GM04503 (cell line): ENCODE data around the gene PNKP.
"Not testable (repeated sequence)": the region's sequence is repeated elsewhere in the genome, so short reads cannot be mapped to it uniquely, and the experiment has no call there.

Experiments used
- DNase-seq: peaks from one replicate; pipeline ENCODE4 v3.0.0-alpha.2; 2012; ENCODE audit warnings: low read depth

The PNKP gene

DNA sequence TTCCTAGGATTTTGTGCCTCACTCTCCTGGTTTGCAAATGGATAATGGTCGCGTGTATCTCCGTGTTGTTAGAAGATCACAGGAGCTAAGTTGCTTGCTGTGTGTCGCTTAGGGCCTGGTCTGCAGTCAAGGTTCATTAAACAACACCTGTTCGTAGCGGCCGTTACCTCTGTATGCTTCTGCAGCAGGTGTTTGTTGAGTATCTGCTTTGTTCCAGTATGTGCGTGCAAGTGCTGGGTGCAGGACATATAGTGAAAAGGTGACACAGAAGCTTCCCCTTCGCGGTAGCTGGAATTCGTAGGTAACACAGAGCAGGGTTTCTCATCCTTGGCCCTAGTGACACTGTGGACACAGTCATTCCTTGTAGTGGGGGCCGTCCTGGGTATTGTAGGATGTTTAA, 43.9 kb downstream of the PNKP start:
- no peak for DNase-seq

DNA sequence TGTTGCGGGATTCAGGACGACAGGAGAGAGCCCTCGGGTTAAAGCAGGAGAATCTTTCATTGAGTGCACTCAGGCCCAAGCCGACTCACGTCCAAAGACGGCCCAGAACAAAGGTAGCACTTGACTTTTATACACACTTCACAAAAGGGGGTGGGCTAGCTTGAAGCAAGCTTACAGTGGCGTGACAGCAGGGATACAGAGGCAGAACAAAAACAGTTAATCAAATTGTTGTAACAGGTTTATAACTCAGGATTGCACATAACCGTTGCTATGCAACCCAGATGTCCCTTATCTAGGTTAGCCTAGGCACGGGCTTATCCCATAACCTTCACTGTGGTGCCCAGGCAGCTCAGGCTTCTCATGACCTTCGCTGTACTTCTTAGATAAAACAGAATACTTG, 47.3 kb downstream of the PNKP start:
- no peak for DNase-seq

DNA sequence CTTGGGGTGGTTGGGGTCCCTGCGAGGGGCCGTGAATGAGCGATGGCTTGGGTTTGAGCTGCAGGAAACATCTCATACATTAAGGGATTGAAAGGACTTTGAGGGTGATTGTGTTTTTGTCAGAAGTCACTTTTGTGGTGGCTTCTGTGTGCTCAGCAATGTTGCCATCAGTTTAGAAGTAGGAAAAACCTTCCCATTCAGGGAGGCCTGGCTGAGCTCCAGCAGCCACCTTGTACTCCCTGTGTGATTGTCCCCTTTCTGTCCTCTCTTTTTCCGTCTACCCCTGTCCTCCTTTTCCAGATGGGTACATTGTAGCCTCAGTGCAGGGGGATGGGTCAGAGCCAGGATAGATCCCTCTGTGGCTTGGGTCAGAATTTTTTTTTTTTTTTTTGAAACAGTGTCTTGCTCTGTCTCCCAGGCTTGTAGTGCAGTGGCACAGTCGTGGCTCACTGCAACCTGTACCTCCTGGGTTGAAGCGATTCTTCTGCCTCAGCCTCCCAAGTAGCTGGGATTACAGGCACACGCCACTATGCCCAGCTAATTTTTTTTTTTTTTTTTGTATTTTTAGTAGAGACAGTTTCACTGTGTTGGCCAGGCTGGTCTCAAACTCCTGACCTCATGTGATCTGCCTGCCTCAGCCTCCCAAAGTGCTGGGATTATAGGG, 47.8 kb downstream of the PNKP start:
- DNase-seq: not testable (repeated sequence)

DNA sequence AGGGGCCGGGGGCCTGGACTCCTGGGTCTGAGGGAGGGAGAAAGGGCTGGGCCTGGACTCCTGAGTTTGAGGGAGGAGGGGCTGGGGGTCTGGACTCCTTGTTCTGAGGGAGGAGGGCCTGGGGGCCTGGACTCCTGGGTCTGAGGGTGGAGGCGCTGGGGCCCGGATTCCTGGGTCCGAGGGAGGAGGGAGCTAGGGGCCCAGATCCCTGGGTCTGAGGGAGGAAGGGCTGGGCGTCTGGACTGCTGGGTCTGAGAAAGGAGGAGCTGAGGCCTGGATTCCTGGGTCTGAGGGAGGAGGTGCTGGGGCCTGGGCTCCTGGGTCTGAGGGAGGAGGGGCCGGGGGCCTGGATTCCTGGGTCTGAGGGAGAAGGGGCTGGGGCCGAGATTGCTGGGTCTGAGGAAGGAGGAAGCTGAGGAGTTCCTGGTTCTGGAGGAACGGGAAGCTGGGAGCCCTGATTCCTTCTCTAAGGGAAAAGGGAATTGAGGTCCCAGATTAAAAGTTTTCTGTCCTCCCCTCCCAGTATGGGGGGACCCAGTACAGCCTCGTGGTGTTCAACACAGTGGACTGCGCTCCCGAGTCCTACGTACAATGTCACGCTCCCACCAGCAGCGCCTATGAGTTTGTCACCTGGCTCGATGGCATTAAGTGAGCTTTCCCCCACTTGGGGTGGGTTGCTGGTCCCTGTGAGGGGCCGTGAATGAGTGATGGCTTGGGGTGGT, 48.6 kb downstream of the PNKP start:
- no peak for DNase-seq

DNA sequence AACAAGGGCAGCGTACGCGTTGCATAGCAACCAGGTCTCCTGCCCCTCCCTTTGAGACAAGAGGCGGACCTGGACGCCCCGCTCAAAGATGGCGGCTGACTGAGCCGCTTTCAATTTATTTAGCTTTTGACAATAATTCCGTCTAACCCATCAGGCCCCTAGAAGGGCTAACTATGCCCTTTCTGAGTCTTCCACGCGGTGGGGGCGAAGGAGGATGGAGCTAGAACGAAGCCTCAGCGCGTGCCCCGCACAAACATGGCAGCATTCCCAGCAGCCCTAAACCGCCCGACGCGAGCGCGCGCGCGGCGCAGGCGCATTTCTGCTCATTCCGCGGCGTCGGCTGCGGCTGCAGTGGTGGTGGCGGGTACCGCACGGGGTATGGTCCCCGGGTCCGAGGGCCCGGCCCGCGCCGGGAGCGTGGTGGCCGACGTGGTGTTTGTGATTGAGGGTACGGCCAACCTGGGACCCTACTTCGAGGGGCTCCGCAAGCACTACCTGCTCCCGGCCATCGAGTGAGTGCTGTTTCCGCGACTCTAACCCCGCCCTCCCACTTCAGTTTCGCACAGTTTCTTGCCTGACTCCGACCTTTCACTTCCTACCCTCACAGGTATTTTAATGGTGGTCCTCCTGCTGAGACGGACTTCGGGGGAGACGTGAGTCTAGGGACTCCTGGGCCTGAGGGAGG, 49.3 kb downstream of the PNKP start, which contains the start of gene MED25:
Gene MED25 (plus strand): TSS at position 326 of the 685 bp plus-strand sequence. CDS start 53 bp downstream, at position 379.
- peak; percentile 53 for DNase-seq

DNA sequence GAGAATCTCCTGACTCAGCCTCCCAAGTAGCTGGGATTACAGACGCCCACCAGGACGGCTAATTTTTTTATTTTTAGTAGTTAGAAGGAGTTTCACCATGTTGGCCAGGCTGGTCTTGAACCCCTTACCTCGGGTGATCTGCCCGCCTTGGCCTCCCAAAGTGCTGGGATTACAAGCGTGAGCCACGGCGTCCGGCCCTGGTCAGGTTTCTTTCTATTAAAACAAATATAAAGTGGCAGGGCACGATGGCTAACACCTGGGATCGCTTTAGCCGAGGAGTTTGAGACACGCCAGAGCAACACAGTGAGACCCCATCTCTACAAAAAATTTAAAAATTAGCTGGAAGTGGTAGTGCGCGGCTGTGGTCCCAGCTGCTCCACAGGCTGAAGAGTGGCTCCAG, 50.8 kb downstream of the PNKP start:
- no peak for DNase-seq

DNA sequence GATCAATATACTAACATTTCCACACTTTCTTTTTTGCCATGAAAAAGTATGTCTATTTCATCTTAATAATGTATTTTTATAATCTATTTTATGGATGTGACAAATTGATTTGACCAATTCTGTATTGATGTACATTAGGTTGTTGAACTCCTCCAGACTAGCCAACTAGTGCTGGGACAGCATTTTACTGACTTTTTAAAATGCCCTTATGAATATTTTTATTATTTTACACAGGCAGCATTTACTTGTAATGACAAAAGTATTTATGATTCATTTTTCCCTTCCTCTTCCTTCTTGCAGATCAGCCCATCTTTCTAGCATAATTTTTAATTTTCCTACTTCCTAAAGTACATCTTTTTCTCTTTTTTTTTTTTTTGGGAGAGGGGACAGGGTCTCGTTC, 53.4 kb downstream of the PNKP start:
- no peak for DNase-seq

DNA sequence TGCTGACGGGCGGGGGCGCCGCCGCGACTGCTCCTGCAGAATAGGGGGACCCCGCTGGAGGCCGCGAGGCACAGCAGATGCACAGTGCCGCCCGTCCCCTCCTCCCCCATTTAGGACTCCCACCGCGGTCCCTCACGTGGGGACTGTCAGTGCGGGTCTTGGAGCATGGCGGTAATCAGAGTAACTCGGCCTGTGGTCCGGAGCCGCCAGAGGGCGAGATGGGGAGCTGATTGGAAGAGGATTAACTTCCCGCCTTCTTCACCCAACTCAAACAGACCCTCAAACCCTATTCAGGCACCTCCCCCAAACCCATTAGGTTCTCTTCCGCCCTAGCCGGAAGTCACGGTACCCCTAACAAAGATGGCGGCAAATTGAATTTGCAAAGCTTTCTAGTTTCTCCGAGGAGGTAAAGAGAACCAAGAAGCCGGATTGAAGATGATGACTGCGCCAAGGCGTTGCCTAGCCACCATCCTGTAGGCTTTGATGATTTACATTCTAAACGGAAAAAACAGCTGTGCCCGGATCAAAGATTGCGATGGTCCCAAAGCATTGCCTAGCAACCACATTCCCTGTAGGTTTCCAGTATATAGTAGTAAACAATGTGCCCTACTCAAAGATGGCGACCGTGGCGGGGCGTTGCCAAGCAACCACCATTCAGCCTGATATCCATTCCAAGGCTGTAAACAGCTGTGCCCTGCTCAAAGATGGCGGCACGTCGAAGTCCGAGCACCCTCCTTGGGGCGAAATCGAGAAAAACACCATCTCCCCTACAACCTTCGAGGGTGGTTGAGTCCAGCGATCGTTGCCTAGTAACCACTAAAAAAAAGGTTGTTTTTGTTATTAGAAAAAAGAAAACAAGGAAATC, 54.1 kb downstream of the PNKP start, which contains the start of gene FUZ:
Gene FUZ (minus strand): TSS at position 296 of the 865 bp plus-strand sequence. CDS start 186 bp downstream, at position 110.
- peak; percentile 89 for DNase-seq

DNA sequence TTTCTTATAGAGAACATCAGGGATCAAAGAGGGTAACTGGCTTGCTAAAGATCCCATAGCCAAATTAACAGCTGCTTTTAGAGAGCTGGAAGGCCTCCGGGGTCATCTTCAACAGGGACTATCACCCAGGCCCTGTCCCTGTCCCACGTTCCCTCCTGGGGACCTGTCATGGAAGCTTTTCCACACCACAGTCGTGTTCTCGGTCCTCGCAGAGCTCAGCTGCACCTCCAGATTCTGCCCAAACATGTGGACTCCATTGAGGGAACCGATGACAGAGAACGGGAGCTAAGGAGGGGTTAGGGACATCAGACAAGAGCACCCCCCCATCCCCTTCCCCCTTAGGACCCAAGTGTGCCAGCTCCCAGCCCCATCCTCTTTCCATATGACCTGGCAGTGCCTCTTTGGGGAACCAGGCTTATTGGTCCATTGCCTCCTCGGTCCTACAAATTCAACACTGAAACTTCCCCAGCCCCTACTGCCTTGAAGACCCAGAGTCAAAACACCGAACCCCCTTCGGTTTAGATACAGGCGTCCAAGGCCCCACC, 54.9 kb downstream of the PNKP start:
- DNase-seq: no peak

DNA sequence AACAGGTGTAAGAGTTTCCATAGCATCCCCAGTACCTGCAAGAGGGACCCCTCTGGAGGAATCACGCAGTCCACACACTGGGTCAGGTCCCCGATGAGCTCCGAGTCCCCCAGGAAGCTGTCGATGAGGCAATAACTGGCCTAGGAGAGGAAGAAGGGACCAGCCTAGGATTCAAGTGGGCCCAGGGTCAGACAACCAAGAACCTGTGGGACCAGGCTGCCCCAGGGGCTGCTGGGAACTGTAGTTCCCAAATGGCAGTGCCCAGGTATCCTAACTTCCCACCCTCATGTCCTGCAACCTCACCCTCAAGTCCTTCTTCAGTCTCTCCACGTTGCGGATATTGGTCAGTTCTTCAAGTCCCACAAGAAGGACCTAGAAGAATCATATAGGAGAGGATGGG, 56.0 kb downstream of the PNKP start:
- no peak for DNase-seq
